ENCODE data around the gene KDM6A.
"Not testable (repeated sequence)": the region's sequence is repeated elsewhere in the genome, so short reads cannot be mapped to it uniquely, and the experiment has no call there.

KDM6A gene

DNA sequence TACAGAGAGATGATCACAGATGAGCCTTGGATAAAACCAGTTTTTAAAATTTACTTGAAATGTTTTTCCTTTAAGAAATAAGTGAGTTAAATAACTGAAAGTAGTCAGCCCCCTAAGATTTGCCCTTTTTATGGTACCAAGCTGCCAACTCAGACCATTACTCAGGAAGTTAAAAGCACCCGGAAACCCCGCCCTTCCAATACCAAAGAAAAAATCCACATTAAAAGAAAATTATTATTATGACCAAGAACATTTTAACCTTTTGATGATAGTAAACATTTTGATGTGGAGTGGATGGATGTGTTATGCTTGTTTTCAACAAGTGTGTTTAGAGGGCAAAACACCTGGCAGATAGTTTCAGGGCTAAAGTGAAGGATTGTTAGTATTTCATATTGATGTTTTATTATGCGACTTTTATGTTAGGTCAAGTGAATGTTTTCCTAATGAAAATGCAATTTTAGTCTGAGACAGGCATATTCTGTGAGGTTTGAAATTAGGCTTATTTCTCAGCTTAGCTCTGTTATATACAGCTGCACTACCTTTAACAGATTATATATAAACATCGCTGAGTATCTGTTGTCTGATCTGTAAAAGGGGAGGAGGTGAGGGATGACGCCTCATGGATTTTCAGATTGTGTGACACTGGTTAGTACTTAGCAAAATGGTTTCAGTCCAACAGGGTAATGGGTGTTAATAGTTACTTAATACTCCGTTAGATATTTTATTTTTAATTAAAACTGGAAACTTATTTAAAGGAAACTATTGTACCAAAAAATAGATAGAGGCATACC, 89.0 kb downstream of the KDM6A start:
- DNase-seq (ENCODE audit: low spot score): no peak

- no peak for DNase-seq (ENCODE audit: low spot score)
Observed at GRCh38 chrX:44962944-44963343, 90.0 kb downstream of the KDM6A start.

GRCh38 chrX:44967221-44967620, 94.2 kb downstream of the KDM6A start:
- no peak for DNase-seq (ENCODE audit: low spot score)

DNA sequence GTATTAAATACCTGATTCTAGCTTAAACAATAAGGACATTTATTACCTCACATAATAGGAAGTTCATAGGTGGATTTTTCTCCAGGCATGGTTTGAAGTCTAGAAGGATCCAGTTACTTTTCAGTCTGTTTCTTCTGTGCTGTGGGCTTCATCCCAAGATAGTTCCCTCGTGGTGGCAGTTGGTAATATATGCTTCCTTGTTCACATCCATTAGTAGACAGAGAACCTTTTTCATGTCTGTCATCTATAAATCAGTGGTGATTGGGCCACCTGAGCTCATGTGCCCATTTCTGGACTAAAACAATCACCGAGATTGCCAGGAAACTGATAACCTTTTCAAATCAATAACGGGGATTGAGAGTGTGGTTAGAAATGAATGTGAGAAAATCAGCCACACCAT, 97.7 kb downstream of the KDM6A start:
- no peak for DNase-seq (ENCODE audit: low spot score)

GRCh38 chrX:44971674-44972073, 98.7 kb downstream of the KDM6A start:
- DNase-seq (ENCODE audit: low spot score): no peak

- DNase-seq (ENCODE audit: low spot score): no peak
Observed at GRCh38 chrX:44972132-44972531, 99.1 kb downstream of the KDM6A start.

DNA sequence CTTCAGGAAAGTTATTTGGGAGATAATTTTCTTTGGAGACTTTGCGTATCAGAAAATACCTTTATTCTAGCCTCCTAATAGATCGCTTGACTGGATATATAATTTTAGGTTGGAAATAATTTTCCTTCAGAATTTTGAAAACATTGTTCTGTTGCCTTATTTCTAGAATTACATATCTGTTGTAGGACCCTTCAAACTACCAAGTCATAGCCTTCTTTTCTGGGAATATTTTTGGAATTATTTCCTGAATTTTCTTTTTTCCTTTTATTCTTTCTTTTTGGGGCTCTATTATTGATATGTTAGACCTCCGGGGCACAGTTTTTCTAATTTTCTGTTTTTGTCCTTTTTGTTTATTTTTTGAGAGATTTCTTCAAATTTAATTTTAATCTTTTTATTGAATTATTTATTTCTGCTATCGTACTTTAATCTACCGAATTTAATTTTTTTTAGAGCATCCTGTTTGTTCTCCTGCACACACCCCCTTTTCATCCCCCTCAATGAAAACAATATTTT, 100.5 kb downstream of the KDM6A start:
- no peak for DNase-seq (ENCODE audit: low spot score)

GRCh38 chrX:44974451-44974850, 101.5 kb downstream of the KDM6A start:
- DNase-seq (ENCODE audit: low spot score): no peak

DNA sequence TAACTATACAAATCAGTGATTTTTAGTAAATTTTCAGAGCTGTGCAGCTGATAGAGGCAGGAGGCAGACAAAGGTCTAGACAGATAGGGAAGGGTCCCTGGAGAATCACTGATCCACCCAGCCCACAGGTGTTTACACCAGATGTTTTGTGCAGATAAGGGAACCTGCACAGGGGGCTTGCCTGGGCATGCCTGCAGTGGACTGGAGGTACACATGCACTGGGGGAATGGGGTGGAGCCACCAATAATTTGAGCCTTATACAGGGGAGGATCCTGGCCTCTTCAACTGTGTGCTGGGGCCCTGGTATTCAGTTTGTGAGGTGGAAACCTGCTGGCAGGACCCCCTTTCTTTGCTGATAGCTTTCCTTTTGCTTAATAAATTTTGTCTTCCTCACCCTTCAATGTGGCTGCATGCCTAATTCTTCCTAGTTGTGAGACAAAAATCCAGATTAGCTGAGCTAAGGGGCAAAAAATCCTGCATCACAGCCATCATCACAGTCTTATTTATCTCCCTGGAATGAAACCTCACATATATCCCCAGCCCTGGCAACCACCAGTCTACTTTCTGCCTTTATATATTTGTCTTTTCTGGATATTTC, 102.8 kb downstream of the KDM6A start:
- DNase-seq (ENCODE audit: low spot score): no peak

DNA sequence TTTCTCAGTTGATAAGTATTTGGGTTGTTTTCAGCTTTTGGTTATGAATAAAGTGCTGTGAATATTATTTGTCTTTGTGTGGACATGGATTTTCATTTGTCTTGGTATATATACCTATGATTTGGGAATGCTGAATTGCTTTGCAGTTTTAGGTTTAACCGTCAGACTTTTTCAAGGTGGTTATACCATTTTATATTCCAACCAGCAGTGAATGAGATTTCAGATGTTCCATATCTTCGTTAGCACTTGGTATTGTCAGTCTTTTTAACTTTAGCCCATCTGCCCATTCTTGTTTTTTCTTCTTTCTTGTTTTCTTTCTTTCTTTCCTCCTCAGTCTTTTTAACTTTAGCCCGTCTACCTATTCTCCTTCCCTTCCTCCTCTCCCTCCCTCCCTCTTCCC, 106.0 kb downstream of the KDM6A start:
- DNase-seq (ENCODE audit: low spot score): no peak

DNA sequence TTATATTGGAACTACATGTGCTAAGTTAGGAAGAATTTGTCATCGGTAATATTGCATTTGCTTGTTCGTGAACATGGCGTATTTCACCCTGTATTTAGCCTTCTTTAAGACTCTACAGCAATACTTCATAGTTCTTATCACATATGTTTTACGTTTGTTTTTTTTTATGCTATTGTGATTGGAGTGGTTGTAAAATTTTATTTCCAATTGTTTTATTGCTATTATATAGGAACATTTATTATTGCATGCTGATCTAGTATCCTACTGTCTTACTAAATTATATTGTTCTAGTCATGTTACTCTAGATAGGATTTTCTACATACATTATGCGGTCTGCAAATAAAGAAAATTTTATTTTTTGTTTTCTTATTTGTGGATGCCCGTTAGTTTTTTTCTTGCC, 107.4 kb downstream of the KDM6A start:
- DNase-seq (ENCODE audit: low spot score): no peak

DNA sequence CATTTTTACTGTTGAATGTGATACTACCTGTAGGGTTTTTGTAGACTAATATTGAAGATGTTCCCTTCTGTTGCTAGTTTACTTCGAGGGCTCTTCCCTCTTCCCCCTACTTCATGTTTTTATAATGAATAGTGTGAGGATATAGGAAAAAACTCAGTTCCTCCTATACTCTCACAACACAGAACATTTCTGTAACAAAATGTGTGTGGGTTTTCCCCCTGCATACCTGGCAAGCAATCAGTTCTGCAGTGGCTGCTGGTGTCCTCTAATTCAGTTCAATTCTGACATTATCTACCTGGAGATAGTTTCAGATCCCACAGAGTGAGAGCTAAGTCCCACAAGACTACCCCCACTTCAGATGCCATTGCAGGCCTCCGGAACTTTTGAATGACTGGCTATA, 107.9 kb downstream of the KDM6A start:
- no peak for DNase-seq (ENCODE audit: low spot score)

GRCh38 chrX:44989995-44990770, 117.2 kb downstream of the KDM6A start:
- DNase-seq (ENCODE audit: low spot score): no peak

GRCh38 chrX:44992775-44993174, 119.8 kb downstream of the KDM6A start:
- no peak for DNase-seq (ENCODE audit: low spot score)

DNA sequence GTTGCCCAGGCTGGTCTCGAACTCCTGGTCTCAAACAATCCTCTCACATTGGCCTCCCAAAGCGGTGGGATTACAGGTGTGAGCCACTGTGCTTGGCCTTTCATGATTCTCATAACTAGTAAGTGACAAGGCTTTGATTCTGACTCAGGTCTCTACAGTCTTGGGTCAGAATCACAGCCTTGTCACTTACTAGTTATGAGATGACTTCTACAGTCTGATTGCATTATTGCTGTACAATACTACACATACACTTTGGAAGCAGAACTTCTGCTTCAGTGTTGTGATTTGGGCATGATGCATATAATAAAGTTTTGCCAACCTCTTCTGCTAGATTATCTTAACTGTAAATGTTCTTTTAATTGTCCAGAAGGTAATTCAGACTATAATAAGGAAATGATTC, 123.3 kb downstream of the KDM6A start:
- no peak for DNase-seq (ENCODE audit: low spot score)

DNA sequence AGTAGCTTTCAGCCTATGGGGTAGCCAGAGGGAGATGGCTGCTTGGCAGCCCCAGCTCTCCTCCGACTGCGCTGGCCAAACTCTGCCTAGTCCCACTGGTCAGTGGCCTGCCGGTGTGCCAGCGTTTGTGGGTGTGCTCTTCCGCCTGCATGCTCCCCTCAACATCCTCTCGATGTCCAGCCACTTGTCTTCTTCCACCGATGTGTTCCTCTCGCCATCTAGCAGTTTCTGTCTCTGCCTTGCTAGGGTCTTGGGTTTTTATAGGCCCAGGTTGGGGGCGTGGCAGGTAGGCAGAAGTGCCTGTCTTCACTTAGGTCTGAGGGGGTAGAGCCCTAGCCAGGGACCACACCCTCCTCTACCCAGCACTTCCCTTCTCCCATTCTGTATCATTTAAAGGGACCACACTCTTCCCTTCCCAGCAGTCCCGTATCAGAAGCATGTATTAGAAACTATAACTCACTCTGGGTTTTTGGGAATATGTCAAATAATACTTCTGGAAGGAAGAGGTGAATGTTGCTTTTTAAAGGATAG, 124.4 kb downstream of the KDM6A start:
- peak; percentile 1 for DNase-seq (ENCODE audit: low spot score)

DNA sequence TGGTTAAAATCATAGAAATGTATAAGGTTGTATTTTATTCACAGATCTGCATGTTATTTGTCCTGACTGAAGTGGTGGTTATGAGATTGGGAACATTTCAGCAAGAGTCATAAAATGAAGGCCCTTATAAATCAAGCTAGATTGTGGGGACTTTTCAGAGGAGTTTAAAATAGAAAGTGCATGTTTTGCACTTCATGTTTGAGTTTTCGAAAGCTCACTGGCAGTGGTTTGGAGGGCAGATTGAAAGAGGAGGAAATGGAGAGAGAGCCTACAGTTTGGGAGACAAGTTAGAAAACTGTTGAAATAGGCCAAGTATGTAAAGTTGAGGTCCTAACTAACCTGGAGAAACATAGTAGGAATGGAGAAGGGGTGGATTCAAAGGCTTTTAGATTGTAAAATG, 124.9 kb downstream of the KDM6A start:
- peak; percentile 9 for DNase-seq (ENCODE audit: low spot score)

- DNase-seq (ENCODE audit: low spot score): not testable (repeated sequence)
Observed at GRCh38 chrX:44999237-44999636, 126.2 kb downstream of the KDM6A start.

- DNase-seq (ENCODE audit: low spot score): not testable (repeated sequence)
Observed at GRCh38 chrX:44999872-45000271, 126.9 kb downstream of the KDM6A start.

DNA sequence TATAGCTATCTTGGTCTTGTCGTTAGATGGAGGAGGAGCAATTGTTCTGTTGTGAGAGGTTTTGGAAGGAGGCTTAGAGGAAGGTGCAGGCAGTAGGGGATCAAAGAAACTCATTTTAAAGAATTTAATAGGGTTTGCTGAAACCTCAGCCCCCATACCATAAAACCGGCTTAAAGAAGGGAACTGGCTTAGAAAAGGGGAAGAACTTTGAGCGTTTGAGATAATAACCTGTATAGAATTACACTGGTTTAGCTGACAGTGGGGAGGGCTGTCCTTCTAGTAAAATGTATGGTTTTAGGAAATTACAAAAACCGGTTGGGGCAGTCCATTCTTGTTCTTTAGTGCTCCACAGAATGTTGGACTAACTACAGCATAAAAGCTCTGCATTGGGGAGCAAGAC, 128.1 kb downstream of the KDM6A start:
- no peak for DNase-seq (ENCODE audit: low spot score)

DNA sequence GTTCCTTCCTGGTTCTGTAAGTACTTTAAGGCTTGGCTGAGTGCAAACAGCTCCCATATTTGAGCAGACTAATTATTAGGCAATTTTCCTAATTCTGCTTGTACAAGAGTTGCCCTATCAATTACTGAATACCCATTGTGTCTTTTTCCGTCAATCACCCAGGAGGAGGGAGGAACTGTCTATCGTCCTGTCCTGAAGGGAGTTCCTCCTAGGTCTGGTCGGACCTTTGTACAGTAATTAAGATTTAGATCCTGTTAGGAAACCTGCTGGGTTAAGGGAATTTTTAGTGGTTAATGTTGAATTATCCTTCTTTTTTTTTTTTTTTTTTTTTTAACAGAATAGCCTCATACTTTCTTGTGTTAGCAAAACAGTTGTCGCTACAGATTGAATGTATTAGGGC, 130.1 kb downstream of the KDM6A start:
- DNase-seq (ENCODE audit: low spot score): no peak

DNA sequence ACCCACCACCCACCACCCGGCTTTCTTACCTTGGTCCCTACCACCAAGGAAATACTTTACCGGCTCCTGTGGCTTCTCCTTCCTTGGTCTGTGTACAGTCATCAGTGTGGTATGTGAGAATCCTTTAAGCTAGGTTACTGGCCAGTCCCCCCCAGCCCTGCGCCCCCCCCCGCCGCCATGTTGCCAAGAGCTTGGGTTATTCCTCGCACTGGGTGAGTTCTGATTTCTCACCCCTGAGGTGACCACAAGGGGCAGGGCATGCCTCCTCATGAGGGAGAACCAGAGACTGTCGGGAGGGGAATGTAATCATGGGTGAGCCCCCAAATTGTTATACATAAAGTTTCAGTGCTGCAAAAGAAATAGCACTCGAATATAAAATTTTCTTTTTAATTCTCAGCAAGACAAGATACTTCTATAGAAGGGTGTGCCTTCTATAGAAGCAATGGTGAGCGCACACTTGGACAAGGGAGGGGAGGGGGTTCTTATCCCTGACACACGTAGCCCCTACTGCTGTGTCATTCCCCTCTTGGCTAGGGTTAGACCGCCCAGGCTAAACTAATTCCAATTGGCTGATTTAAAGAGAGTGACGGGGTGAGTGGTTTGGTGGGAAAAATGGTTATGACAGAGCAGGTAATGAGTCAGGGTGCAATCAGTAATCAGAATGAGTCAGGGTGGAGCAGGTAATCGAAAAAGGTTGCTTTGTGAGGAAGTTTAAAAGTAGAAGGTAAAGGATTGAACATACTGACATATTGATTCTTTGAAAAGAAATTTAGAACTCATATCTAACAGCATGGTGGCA, 133.2 kb downstream of the KDM6A start:
- no peak for DNase-seq (ENCODE audit: low spot score)
